ENCODE measurements around the gene KLHL14.

Gene KLHL14, protein sequence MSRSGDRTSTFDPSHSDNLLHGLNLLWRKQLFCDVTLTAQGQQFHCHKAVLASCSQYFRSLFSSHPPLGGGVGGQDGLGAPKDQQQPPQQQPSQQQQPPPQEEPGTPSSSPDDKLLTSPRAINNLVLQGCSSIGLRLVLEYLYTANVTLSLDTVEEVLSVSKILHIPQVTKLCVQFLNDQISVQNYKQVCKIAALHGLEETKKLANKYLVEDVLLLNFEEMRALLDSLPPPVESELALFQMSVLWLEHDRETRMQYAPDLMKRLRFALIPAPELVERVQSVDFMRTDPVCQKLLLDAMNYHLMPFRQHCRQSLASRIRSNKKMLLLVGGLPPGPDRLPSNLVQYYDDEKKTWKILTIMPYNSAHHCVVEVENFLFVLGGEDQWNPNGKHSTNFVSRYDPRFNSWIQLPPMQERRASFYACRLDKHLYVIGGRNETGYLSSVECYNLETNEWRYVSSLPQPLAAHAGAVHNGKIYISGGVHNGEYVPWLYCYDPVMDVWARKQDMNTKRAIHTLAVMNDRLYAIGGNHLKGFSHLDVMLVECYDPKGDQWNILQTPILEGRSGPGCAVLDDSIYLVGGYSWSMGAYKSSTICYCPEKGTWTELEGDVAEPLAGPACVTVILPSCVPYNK
- 0.05 to 0.09 reads per million in 2 donors for total RNA-seq

DNA sequence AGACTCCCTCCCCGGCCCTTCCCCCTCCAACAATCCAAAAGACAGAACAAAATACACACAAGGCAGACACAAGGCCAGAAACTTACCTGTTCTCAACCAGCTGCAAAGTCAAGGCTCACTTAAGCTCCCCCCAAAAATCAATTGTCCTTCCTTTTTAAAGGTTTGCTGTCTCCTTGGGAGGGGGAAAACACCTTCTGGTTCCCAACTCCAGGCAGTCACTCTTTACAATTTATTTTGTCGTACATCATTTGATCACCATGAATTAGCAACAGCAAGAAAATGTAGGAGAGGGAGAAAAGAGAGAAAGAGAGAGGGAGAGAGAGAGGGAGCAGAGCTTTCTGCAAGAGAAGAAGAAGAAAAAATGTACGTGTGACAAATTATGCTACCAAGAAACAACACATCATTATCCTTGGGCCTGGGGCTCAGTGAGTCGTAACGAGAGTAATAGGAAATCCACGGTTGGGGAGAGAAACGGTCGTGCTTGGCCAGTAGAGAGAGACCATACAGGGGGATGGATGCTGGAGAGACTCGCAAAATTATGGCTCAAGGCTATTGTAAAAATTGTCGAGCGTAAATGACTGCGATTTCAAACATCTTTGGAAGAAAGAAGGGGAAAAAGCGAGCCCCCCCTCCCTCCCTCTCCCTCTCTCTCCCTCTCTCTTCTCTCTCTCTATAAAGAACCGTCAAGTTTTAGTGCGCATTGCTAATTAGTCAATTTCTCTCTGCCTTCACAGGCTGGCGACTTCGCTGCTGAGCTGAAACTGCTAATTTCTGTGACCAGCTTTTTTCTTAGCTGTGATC lies at the start of gene KLHL14:
TSS of gene KLHL14 (minus strand) at position 443 of the 801 bp plus-strand sequence. CDS start 2,432 bp downstream, outside the sequence.
- DNase-seq, result no peak

DNA sequence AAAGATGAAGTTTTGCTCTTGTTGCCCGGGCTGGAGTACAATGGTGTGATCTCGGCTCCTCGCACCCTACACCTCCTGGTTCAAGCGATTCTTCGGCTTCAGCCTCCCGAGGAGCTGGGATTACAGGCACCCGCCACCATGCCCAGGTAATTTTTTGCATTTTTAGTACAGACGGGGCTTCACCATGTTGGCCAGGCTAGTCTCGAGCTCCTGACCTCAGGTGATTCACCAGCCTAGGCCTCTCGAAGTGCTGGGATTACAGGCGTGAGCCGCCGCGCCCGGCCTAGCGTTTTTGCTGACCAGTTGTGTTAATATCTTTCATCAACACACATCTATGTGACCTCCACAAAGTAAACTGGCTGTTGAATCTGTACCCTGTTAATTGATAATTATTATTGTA lies 49.4 kb upstream of the KLHL14 start:
- no peak for DNase-seq

DNA sequence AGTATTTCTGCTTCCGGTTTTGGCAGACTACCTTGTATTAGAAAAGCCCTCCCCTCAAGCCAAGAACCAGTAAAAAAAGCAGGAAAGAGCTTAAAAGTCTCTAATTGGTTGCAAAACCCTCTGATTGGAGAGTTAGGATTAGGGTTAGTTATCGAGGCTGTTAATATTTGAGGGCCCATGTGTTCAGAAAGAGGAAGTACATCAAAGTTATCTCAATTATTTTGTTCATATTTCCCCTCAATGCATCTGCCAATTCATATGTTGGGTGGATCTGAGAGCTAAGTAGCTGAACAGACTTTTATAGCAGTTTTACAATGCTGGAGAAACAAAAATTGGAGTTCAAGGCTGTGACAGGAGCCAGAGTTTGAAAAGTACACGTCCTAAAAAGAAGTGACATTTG lies 43.1 kb upstream of the KLHL14 start:
- no peak for DNase-seq

DNA sequence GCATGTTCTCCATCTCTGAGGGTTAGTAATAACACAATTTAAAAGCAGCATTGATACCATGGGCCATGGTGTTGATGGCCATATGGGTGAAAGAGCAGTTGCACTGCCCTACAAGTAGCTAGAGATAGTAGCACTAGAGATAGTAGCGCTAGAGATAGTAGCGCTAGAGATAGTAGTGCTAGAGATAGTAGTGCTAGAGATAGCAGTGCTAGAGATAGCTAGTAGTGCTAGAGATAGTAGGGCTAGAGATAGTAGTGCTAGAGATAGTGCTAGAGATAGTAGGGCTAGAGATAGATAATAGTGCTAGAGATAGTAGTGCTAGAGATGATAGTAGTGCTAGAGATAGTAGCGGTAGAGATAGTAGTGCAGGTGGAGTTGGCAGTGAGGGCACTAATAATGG lies 39.5 kb upstream of the KLHL14 start:
- DNase-seq, result no peak

DNA sequence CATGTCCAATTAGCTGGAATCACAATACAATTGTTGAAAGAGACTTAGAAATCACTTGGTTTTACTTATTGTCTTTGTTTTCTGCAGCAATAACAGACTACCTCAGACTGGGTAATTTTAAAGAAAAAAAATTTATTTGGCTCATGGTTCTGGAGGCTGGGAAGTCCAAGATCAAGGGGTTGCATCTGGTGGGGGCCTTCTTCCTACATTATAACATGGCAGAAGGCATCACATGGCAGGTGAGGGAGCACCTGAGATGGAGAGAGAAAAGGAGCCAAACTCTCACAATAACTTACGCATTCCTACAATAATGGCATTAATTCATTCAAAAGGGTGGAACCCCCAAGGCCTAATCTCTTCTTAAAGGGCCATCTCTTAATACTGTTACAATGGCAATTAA lies 37.5 kb upstream of the KLHL14 start:
- no peak for DNase-seq

DNA sequence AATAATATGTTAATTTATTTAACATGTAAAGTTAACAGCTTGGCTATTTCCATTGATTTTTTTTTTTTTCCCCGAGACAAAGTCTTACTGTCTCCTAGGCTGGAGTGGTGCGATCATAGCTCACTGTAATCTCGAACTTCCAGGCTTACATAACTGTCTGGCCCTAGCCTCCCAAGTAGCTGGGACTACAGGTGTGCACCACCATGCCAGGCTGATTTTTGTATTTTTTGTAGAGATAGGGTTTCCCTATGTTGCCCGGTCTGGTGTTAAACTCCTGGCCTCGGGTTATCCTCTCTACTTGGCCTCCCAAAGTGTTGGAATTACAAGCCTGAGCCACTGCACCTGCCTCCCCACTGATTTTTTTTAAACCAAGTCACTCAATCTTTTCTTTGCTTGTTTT lies 32.5 kb upstream of the KLHL14 start:
- no peak for DNase-seq

DNA sequence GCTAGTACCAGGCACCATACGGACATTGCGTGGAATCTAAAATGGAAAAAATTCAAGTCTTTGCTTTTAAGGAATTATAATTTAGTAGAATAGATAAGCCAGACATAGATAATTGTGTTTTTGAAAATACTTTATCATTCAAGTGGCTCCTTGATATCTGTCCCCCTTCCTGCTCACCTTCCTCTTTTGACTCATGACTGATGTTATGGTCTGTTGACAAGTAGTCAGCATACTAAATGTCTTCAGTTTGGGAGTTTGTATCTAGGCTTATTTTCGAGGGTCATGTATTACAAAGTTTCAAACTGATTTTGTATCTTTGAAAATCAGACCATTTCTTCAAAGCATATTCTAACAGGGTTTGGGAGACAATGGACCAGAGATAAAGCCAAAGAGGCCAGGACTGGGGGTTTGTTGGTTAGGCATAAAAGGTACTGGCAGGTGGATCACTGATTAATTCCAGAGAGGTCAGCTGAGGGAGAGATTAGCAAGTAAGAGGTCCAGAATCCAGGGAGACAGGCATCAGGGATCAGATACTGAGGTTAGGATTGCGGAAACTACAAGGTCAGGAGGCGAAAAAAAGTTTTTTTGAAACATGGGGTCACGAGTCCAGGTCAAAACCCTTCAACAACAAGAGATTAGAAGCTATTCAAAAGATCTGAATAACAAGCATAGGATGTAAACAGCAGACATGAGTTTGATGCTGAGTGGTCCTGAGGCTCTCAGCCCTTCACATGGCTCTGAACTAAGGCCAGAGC lies 31.5 kb upstream of the KLHL14 start:
- DNase-seq, result no peak

DNA sequence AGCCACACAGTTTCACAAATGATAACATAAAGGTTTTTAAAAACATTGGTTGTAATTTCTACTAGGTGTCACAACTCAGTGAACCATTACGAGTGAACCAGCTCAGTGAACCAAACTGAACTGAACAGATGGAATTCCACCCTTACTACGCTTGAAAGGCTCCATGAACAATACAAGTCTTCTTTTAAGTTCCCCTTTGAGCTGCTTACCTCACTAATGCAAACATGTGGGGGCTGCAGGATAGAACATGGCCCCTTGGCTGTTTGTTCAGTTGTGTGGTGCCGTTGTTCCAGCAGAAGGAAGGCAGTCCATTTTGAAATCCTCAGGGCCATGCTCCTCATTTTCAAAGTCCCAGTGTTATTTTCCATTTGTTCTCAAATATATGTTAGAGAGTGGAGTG lies 30.7 kb upstream of the KLHL14 start:
- DNase-seq, result no peak

DNA sequence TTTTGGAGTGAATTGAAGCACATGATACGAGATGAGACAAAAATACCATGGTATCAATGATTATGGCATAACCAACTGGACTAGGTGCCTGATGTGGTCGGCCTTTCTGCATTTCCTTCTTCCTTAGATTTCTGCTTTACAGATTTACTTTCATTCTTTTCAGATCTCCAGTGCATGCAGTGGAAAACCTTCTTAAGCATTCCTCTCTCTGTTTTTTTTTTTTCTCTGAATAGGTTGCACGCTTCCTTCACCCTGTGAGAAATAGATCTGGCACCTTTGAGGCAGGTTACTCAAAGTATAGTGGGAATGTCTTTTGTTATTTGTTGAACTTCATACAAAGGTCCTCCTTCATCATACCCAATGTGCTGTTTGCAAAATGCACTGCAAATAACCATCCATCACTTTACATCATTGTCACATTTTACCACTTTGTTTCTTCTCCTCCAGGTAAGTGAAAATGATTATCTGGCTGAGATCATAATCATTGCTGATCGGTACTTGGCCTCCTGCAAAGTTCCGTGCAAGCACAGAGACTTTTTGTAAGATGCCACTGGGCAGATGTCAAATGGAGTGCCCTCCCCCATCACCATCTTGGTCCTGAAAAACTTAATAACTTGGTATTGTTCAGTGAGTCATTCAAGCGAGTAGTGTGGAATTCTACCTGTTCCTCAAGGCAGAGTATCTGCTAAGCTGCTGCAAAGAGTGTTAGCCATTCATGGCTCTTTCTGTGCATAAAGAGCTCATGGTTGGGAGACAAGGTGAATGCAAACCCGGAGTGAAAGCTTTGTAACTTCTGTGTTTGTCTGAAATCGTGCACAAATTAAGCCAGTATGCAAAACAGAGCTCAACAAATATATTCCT lies 30.0 kb upstream of the KLHL14 start:
- DNase-seq, result no peak

DNA sequence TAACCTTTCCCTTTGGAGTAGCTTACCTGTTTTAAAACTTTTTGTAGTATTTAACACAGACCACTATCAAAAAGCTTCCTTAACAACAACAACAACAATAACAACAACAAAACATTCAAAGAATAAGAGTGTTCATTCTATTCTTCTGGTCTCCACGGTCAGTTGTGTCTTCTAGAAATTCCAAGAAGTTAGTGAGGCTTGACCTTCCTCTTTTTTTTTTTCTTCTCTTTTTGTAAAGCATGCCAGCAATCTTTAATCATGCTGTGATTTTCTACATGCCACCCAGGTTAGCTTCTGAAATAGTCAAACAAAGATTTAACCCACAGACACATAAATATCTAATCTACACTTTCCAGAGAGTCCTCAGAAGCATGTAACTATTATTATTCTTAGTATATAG lies 28.4 kb upstream of the KLHL14 start:
- DNase-seq, result no peak

DNA sequence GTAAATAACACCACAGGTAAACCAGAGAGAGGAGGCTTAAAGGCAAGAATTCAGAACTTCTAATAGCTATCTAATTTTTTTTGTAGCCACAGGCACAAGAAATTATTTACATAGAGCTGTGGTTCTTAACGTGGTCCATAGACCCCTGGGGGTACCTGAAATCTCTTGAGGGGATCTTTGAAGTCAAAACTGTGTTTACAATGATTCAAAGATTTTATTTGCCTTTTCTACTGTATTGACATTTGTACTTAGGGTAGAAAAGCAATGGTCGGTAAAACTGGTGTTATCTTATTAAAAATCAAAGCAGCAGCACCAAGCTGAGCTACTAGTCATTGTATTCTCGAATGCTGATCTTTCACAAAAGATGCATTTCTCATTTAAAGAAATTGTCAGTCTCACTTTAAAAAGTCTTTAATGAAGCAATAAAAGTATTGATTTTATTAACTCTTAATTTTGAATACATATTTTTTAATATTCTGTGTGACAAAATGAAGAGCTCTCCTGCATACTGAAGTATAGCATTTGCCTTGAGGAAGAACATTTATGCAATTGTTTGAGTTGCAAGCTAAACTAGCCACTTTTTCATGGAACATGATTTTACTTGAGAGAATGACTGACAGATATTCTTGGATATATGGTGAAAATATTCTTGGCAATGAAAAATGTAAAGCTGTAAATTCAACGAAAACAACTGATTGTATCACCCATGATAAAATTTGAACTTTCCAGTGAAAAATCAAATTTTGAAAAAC lies 25.6 kb upstream of the KLHL14 start:
- no peak for DNase-seq

DNA sequence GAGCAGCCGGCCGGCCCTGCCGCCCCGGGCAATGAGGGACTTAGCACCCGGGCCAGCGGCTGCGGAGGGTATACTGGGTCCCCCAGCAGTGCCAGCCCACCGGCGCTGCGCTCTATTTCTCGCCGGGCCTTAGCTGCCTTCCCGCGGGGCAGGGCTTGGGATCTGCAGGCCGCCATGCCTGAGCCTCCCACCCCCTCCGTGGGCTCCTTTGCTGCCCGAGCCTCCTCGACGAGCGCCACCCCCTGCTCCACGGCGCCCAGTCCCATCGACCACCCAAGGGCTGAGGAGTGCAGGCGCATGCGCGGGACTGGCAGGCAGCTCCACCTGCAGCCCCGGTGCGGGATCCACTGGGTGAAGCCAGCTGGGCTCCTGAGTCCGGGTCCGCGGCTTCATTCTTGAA lies 21.8 kb upstream of the KLHL14 start:
- peak; percentile 8 for DNase-seq

DNA sequence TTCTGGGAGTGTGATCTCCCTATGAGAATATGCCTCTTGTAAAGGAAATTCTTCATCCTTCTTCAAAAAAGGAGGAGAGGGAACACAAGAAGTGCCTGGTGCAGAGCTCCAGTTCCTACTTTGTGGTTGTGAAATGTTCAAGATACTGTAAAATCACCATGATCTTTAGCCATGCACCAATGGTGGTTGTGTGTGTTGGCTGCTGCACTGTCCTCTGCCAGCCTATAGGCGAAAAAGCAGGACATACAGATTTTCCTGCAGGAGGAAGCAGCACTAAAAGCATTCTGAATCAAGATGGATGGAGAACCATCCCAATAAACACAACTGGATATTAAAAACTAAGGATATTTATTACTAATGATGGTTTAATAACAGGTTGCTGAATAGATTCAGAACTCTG lies 6.2 kb upstream of the KLHL14 start:
- DNase-seq, result no peak

DNA sequence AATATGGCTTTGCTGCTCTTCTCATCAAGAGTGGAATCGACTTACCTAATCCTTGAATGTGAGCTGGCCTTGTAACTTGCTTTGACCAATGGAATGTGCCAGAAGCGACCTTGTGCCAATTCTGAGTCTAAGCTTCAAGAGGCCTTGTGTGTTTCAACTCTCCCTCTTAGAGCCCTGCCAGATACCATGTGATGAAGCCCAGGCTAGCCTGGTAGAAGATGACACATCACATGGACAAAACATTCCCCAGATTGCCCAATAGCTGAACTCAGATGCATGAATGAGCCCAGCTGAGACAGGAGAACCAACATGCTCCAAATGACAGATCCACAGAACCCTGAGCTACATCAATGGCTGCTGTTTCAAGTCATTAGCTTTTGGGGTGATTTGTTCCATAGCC lies 4.2 kb upstream of the KLHL14 start:
- DNase-seq, result no peak

DNA sequence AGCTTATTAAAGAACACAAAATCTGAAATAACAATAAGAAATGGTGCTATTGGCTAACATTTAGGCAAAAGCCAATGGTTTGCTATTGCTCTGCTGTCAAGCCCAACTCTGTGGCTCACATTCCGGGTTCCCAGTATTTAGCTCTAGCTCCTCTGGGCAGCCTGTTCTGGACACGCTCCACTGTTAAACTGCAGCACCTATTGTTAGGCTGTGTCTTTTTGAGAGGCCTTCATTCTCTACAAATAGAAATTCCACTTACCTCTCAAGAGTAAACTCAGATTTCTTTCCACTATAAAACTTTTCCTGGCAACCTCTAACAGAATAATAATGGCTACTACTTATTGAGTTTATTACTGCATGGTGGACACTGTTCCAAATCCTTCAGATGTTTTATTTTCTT lies 3.7 kb upstream of the KLHL14 start:
- DNase-seq, result no peak

DNA sequence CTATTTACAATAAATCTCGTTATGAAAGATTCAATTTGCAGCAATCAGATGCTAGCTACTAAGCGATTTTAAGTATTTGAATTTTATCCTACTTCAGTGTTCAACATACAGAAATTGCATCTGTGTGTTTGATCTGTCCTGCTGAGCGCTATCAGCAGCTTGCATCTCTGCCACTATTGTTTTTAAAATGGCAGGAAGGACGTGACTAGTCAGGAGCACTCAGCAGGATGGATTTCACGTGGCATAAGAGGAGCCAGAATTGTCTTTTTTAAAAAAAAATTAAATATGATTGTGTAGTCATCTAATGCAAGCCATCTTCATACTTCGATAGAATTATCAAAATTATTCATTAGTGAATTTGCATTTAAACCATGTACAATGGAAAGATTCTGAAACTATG lies 2.8 kb upstream of the KLHL14 start:
- no peak for DNase-seq

DNA sequence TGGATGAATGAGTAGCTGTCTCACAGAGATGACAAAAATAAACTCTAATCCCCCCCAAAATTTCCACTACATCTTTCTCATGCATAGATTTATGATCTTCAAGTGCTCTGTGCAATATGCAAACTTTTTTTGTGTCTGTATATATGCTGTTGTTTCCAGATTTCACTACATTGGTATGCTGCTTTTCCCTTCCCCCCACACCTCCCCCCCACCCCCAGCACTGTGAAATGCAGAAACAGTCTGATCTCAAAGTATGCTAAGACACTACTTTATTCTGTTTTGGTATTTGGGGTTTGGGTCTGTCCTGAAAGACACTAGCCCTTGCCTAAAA lies 524 bp upstream of the KLHL14 start:
- no peak for DNase-seq

DNA sequence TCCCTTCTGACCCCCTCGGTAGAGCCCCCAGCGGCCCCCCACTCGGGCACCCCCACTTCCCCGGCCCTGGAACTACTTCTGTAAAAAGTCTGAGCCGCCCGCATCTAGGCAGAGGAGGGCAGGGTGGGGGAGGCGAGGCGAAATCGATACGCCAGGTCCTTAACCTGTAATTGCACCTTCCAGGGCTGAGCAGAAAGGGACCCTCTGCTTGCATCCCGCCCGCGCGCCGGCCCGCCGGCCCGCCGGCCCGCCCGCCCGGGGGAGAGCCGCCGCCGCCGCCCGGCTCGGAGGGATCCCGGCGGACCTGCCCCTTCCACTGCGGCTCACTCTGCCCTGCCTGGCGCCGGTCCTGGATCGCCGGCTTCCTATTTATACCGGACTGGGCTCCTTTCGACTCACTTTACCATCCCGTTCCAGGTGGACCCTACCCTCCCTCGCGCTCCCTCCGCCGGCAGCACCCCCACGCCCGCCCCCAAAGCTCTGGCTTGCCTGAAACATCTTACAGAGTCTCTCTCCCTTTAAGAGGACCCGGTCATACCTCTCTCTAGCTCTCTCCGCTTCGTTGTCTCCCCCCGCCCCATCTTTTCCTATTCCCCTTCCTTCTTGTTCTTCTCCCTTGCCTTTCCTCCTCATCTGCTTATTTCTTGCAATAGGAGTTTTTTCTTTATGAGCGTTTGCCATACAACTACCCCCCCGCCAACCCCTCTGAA lies 797 bp downstream of the KLHL14 start:
- no peak for DNase-seq

DNA sequence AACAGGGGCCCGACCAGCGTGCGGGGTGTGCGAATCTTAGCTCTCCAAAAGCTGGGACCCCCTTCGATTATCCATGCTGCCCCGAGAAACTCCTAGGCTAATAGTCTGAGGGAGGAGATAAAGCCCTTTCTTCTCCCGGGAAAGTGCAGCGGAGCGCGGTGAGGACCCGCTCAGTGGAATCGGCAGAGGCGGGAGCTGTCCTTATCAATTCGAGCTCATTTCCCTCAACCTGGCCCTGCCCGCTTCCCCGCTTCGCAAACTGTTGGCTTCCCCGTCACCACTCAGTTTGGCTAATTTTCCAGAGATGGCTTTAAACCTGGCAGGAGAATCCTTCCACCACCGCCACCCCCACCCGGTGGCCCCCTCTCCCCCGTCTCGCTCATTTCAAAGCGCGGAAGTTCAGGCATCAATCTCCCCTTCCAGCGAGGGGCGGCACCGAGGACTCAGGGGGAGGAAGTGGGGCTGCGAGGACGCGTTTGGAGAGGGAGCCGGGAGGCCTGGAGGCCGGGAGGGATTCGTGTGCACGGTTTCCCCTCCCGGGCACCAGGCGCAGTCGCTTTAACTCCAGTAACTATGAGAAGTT lies 1.6 kb downstream of the KLHL14 start:
- DNase-seq, result no peak

DNA sequence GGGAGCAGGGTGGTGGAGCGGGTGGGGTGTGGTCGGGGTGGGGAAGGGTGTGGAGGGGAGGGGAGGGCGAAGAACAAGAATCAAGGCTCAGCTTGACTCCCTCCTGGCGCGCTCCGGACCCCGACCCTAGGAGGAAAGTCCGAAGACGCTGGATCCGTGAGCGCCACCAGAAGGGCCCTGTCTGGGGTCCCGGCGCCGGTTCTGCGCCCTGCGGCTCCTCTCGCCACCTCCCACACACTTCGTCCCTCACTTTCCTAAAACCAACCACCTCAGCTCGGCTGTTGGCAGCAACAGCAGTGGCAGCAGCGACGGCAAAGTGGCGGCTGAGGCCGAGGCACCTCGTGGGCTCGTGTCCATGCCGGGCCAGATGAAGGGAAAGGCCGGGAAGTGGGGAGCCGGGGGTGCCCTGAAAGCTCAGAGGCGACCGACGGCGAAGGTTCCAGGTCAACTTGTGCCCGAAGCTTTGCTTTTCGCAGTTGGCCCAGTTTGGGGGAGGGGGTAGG lies 2.1 kb downstream of the KLHL14 start:
- DNase-seq, result no peak
